Stomach (tissue), 9 donors: ENCODE results near the gene HLTF. TPM values are rescaled to one million over a fixed set of nuclear protein-coding genes. Genes with fewer than 3 reads are reported as not detected.

Experiments
- DNase-seq, 2 donors: peaks; one replicate each; pipeline versions ENCODE4 v3.0.0 to v3.0.0-alpha.2; 2013 to 2019
- H3K27ac ChIP-seq, 5 donors: fragments of 200-600 bp in 4 of 5; sonication (generic) in 4 of 5; one replicate each; pipeline ENCODE4 v1.5.1; 2013 to 2019; ENCODE audit warnings: mild to moderate bottlenecking in 1 of 5, moderate library complexity in 1 of 5
- H3K27me3 ChIP-seq, 3 donors: fragments of 200-600 bp; sonication (generic); one replicate each; pipeline ENCODE4 v1.5.1; 2017 to 2019; ENCODE audit warnings: mixed run types in 1 of 3
- H3K36me3 ChIP-seq, 4 donors: fragments of 200-600 bp; sonication (generic); 1 replicate in 3 of 4; 2 replicates in 1 of 4; pipeline ENCODE4 v1.5.1; 2016 to 2019
- H3K4me1 ChIP-seq, 4 donors: fragments of 200-600 bp; sonication (generic); one replicate each; pipeline ENCODE4 v1.5.1; 2016 to 2019
- H3K4me3 ChIP-seq, 4 donors: fragments of 200-600 bp; sonication (generic) in 3 of 4; one replicate each; pipeline ENCODE4 v1.5.1; 2016 to 2019; ENCODE audit warnings: mild to moderate bottlenecking in 1 of 4
- H3K9me3 ChIP-seq, 4 donors: fragments of 200-600 bp; sonication (generic); one replicate each; pipeline ENCODE4 v1.5.1; 2016 to 2019
- EP300 ChIP-seq: sonication (generic); formaldehyde crosslinking; IDR thresholded peaks from one replicate; pipeline ENCODE4 v1.6.1; 2017; ENCODE audit warnings: antibody characterized with exemption
- POLR2A ChIP-seq, 4 donors: fragments of 450-650 bp; IDR thresholded peaks; one replicate each; pipeline ENCODE4 v1.6.1; 2016; ENCODE audit warnings: antibody characterized with exemption in 4 of 4, control low read depth in 2 of 4, mild to moderate bottlenecking in 1 of 4, moderate library complexity in 1 of 4
- POLR2AphosphoS5 ChIP-seq, 3 donors: sonication (generic); formaldehyde crosslinking; IDR thresholded peaks; one replicate each; pipeline ENCODE4 v1.6.1; 2016; ENCODE audit warnings: antibody characterized with exemption in 3 of 3
- WGBS, 5 donors: extraction: QIAGEN DNeasy Blood & Tissue Kit in 3 of 5; methylation state at CpG; one replicate each; pipeline versions ENCODE4 v1.1.5 to v1.1.7; 2013 to 2018; 5-methylcytosine and 5-hydroxymethylcytosine counted together
- intact Hi-C: fragments of 100-400 bp; cut with DNase I; formaldehyde crosslinking; loops from one replicate; pipeline ENCODE4 v1.15.1; 2023; ENCODE audit warnings: low total_unique reads
- polyA plus RNA-seq, 3 donors: library from polyadenylated mRNA; stranded (reverse); fragments of 200-250 nt; gene quantifications; one replicate each; pipeline ENCODE4 v1.2.3, GENCODE V29; 2013
- total RNA-seq, 5 donors: library from RNA; depleted of rRNA; stranded (reverse); fragments of >200 nt; gene quantifications; one replicate each; pipeline versions ENCODE4 v1.1.0 to v1.2.3, GENCODE V29; 2014 to 2016
- TF ChIP-seq, protein P1 (sequence below), 7 experiments: fragments of 450-650 bp in 4 of 7; fragments of 200-600 bp in 3 of 7; sonication (generic) in 3 of 7; IDR thresholded peaks; one replicate each; pipeline ENCODE4 v1.5.1; 2016 to 2019; ENCODE audit warnings: antibody characterized with exemption in 7 of 7, control low read depth in 2 of 7, mild to moderate bottlenecking in 1 of 7
- donor health status: healthy with polysubstance abuse.
- donor health status: Bipolar disorder and iron deficiency.
- donor health status: healthy.

The HLTF gene
- total and polyA plus RNA-seq, 8 donors = 3.4 to 61.6 (median 11.7) TPM

GRCh38 chr3:149003653-149004305, 82.6 kb downstream of the HLTF start:
- peaks cover 0 to 40% (median 21%) of the 10 kb centered on the region in 4 donors for H3K4me1 ChIP-seq

GRCh38 chr3:149001727-149002126, 84.6 kb downstream of the HLTF start:
- H3K27ac ChIP-seq = no peak overlapping the region

More at GRCh38 chr3:149003653-149004305, 82.6 kb downstream of the HLTF start:
- H3K27ac ChIP-seq = peak overlapping the region in 1 of 5 donors; percentile 40
- H3K4me3 ChIP-seq = no peak overlapping the region
- H3K9me3 ChIP-seq = no peaks in the 10 kb centered on the region
- no peaks in the 10 kb centered on the region for H3K27me3 ChIP-seq
- intact Hi-C loops = no loop called here
- 62 to 78% (median 66%) methylated on average over 6 of the region's 6 CpGs for WGBS, 5 donors
- DNase-seq = no peak
- no peak for TF ChIP-seq POLR2A (IDR thresholded peaks at IDR 0.05)
- no peak for TF ChIP-seq POLR2AphosphoS5 (IDR thresholded peaks at IDR 0.05)
- TF ChIP-seq, protein P1, sequence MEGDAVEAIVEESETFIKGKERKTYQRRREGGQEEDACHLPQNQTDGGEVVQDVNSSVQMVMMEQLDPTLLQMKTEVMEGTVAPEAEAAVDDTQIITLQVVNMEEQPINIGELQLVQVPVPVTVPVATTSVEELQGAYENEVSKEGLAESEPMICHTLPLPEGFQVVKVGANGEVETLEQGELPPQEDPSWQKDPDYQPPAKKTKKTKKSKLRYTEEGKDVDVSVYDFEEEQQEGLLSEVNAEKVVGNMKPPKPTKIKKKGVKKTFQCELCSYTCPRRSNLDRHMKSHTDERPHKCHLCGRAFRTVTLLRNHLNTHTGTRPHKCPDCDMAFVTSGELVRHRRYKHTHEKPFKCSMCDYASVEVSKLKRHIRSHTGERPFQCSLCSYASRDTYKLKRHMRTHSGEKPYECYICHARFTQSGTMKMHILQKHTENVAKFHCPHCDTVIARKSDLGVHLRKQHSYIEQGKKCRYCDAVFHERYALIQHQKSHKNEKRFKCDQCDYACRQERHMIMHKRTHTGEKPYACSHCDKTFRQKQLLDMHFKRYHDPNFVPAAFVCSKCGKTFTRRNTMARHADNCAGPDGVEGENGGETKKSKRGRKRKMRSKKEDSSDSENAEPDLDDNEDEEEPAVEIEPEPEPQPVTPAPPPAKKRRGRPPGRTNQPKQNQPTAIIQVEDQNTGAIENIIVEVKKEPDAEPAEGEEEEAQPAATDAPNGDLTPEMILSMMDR (IDR thresholded peaks at IDR 0.05) = no peak
- peaks cover 22 to 73% (median 63%) of the 10 kb centered on the region in 4 donors for H3K36me3 ChIP-seq

GRCh38 chr3:149000206-149000745, 86.1 kb downstream of the HLTF start:
- no peak for TF ChIP-seq POLR2AphosphoS5 (IDR thresholded peaks at IDR 0.05)
- no peak for TF ChIP-seq EP300
- no peak for TF ChIP-seq POLR2A (IDR thresholded peaks at IDR 0.05)
- TF ChIP-seq, protein P1 (IDR thresholded peaks at IDR 0.05) = no peak
- Histone ChIP-seq H3K4me1 (peaks cover 0 to 50% (median 27%) of the 10 kb centered on the region in 4 donors), H3K27me3 (no peaks in the 10 kb centered on the region), H3K27ac (peak overlapping the region in 2 of 5 donors; percentile 34 to 44), H3K4me3 (no peak overlapping the region), H3K9me3 (no peaks in the 10 kb centered on the region), H3K36me3 (peaks cover 13 to 76% (median 70%) of the 10 kb centered on the region in 4 donors)
- WGBS, 5 donors = 82 to 90% (median 89%) methylated on average over 3 of the region's 3 CpGs
- DNase-seq = no peak
- intact Hi-C loops = no loop called here

More at GRCh38 chr3:149001727-149002126, 84.6 kb downstream of the HLTF start:
- 85 to 98% (median 91%) methylated on average over 3 of the region's 3 CpGs for WGBS, 5 donors
- TF ChIP-seq EP300 (no peak), POLR2A (IDR thresholded peaks at IDR 0.05) (no peak), POLR2AphosphoS5 (IDR thresholded peaks at IDR 0.05) (no peak)
- TF ChIP-seq, protein P1 (IDR thresholded peaks at IDR 0.05) = no peak
- no peak for DNase-seq
- H3K4me3 ChIP-seq = no peak overlapping the region
- H3K36me3 ChIP-seq = peaks cover 12 to 71% (median 62%) of the 10 kb centered on the region in 4 donors
- H3K4me1 ChIP-seq = peaks cover 0 to 54% (median 27%) of the 10 kb centered on the region in 4 donors
- H3K27me3 ChIP-seq = no peaks in the 10 kb centered on the region
- intact Hi-C loops = no loop called here
- H3K9me3 ChIP-seq = no peaks in the 10 kb centered on the region

- Histone ChIP-seq H3K9me3 (no peaks in the 10 kb centered on the region), H3K4me3 (no peak overlapping the region), H3K4me1 (peaks cover 0 to 47% (median 25%) of the 10 kb centered on the region in 4 donors), H3K36me3 (peaks cover 13 to 80% (median 74%) of the 10 kb centered on the region in 4 donors), H3K27ac (peak overlapping the region in 2 of 5 donors; percentile 34 to 44), H3K27me3 (no peaks in the 10 kb centered on the region)
- no peak for TF ChIP-seq POLR2AphosphoS5 (IDR thresholded peaks at IDR 0.05)
- no peak for TF ChIP-seq POLR2A (IDR thresholded peaks at IDR 0.05)
- no peak for TF ChIP-seq EP300
- TF ChIP-seq, protein P1 (IDR thresholded peaks at IDR 0.05) = no peak
- no peak for DNase-seq
- intact Hi-C loops = no loop called here
- 77 to 83% (median 81%) methylated on average over 3 of the region's 3 CpGs for WGBS, 5 donors
Observed at GRCh38 chr3:148999806-149000205, 86.5 kb downstream of the HLTF start.
